PC-3 (cell line): ENCODE data around the gene ADPRHL1. TPM values are rescaled to one million over a fixed set of nuclear protein-coding genes. Genes with fewer than 3 reads are reported as not detected.

Experiments
- ATAC-seq: fragments of 200-7000 bp; cut with Tn5 transposase; 2 replicates; pipeline ENCODE4 v1.9.1; 2020; ENCODE audit warnings: mild to moderate bottlenecking, moderate library complexity
- BruUV-seq: library from RNA; stranded (reverse); fragments of 400-500 nt; replicated peaks from 2 replicates; lab custom pipeline; 2021; lab: Mats Ljungman, UMichigan
- CTCF ChIA-PET: fragments of 300-600 bp; sonication (Branson Sonifier 250); formaldehyde crosslinking; loops from one replicate; lab custom pipeline; 2022; ENCODE audit warnings: antibody characterized with exemption; lab: Charles Lee
- POLR2A ChIA-PET: fragments of 300-600 bp; sonication (Branson Sonifier 250); formaldehyde crosslinking; loops from one replicate; lab custom pipeline; 2022; ENCODE audit warnings: antibody characterized with exemption; ENCODE audit not compliant: unreplicated experiment; lab: Charles Lee
- DNase-seq: peaks from one replicate; pipeline ENCODE4 v3.0.0-alpha.2; 2015
- H2AFZ ChIP-seq: fragments of 300-600 bp; sonication (generic); 2 replicates; pipeline ENCODE4 v1.6.0; 2016; ENCODE audit warnings: antibody characterized with exemption, low read length
- H3F3A ChIP-seq: fragments of 300-600 bp; sonication (generic); one replicate; pipeline ENCODE4 v1.6.0; 2017; ENCODE audit warnings: antibody characterized with exemption, low read length, control low read depth, mild to moderate bottlenecking; ENCODE audit not compliant: unreplicated experiment
- H3K27ac ChIP-seq: fragments of 300-600 bp; sonication (generic); 2 replicates; pipeline ENCODE4 v1.5.1; 2016; ENCODE audit warnings: mild to moderate bottlenecking, low read length
- H3K27me3 ChIP-seq: fragments of 300-600 bp; sonication (generic); 2 replicates; pipeline ENCODE4 v1.6.1; 2016; ENCODE audit warnings: low read length, mixed read lengths
- H3K36me3 ChIP-seq: fragments of 300-600 bp; sonication (generic); 2 replicates; pipeline ENCODE4 v1.6.1; 2016; ENCODE audit warnings: low read depth, mixed run types, low read length, mixed read lengths
- H3K4me1 ChIP-seq: fragments of 300-600 bp; sonication (generic); 2 replicates; pipeline ENCODE4 v1.5.1; 2016; ENCODE audit warnings: low read length; ENCODE audit not compliant: insufficient read depth
- H3K4me2 ChIP-seq: fragments of 300-600 bp; sonication (generic); 2 replicates; pipeline ENCODE4 v1.6.0; 2016; ENCODE audit warnings: low read length
- H3K4me3 ChIP-seq: fragments of 300-600 bp; sonication (generic); 2 replicates; pipeline ENCODE4 v1.5.1; 2016; ENCODE audit warnings: mild to moderate bottlenecking, low read length, mixed read lengths
- H3K79me2 ChIP-seq: fragments of 300-600 bp; sonication (generic); 2 replicates; pipeline ENCODE4 v1.6.1; 2017; ENCODE audit warnings: low read length, mixed read lengths
- H3K9ac ChIP-seq: fragments of 300-600 bp; sonication (generic); 2 replicates; pipeline ENCODE4 v1.6.0; 2016; ENCODE audit warnings: mild to moderate bottlenecking, low read length
- H3K9me2 ChIP-seq: fragments of 300-600 bp; sonication (generic); replicated peaks from 2 replicates; pipeline ENCODE4 v1.6.1; 2016; ENCODE audit warnings: mixed run types, low read length, mixed read lengths
- H3K9me3 ChIP-seq: fragments of 300-600 bp; sonication (generic); 2 replicates; pipeline ENCODE4 v1.6.1; 2016; ENCODE audit warnings: low read length, mixed read lengths
- H4K20me1 ChIP-seq: fragments of 300-600 bp; sonication (generic); 2 replicates; pipeline ENCODE4 v1.6.1; 2016; ENCODE audit warnings: low read length, mixed read lengths
- EZH2 ChIP-seq: fragments of 300-600 bp; sonication (generic); IDR thresholded peaks from one replicate; pipeline ENCODE4 v1.6.1; 2017; ENCODE audit warnings: antibody characterized with exemption, mild to moderate bottlenecking, low read length; ENCODE audit not compliant: unreplicated experiment
- EZH2phosphoT487 ChIP-seq: fragments of 300-600 bp; sonication (generic); IDR thresholded peaks from 2 replicates; pipeline ENCODE4 v1.6.1; 2018; ENCODE audit warnings: mild to moderate bottlenecking, antibody characterized with exemption, low read length, borderline replicate concordance
- intact Hi-C: fragments of 100-400 bp; cut with micrococcal nuclease; formaldehyde crosslinking; loops from 2 replicates; pipeline ENCODE4 v1.9.0; 2023
- total RNA-seq: library from RNA; depleted of rRNA; stranded (reverse); fragments of >200 nt; gene quantifications from 2 replicates; pipeline ENCODE4 v1.2.3, GENCODE V29; 2014
- TF ChIP-seq, protein P1 (sequence below): fragments of 300-600 bp; sonication (generic); conservative IDR thresholded peaks from 2 replicates; pipeline ENCODE4 v1.5.1; 2017; ENCODE audit warnings: antibody characterized with exemption, low read depth, mild to moderate bottlenecking, low read length

The ADPRHL1 gene
- total RNA-seq, 1 experiment from 2014 or later = 10.3 TPM

DNA sequence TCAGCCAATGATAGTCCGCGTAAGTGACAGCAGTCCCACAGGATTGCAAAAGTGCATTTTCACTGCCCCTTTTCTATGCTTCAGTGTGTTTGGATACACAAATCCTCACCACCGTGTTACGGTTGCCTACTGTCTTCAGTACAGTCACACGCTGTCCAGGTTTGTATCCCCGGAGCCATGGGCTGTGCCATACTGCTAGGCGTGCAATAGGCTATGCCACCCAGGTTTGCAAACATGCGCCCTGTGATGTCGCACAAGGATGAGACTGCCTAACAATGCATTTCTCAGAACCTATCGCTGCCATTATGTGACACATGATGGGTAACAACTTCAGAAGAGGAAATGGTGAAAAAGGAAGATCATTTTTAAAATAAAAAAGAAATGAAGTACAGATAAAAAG is 16.8 kb upstream of the ADPRHL1 start:
- Histone ChIP-seq H2AFZ (no peak overlapping the region), H3K27me3 (no peaks in the 10 kb centered on the region), H3K27ac (no peak overlapping the region), H3F3A (no peaks in the 10 kb centered on the region), H3K4me1 (no peaks in the 10 kb centered on the region), H3K4me2 (no peak overlapping the region), H3K9ac (no peak overlapping the region), H3K79me2 (no peaks in the 10 kb centered on the region), H3K36me3 (no peaks in the 10 kb centered on the region; the same call in 1 of the 2 replicates), H3K9me2 (no peaks in the 10 kb centered on the region), H3K4me3 (no peak overlapping the region), H3K9me3 (no peaks in the 10 kb centered on the region), H4K20me1 (no peaks in the 10 kb centered on the region)
- TF ChIP-seq, protein P1, sequence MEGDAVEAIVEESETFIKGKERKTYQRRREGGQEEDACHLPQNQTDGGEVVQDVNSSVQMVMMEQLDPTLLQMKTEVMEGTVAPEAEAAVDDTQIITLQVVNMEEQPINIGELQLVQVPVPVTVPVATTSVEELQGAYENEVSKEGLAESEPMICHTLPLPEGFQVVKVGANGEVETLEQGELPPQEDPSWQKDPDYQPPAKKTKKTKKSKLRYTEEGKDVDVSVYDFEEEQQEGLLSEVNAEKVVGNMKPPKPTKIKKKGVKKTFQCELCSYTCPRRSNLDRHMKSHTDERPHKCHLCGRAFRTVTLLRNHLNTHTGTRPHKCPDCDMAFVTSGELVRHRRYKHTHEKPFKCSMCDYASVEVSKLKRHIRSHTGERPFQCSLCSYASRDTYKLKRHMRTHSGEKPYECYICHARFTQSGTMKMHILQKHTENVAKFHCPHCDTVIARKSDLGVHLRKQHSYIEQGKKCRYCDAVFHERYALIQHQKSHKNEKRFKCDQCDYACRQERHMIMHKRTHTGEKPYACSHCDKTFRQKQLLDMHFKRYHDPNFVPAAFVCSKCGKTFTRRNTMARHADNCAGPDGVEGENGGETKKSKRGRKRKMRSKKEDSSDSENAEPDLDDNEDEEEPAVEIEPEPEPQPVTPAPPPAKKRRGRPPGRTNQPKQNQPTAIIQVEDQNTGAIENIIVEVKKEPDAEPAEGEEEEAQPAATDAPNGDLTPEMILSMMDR = no peak
- TF ChIP-seq EZH2 (no peak), EZH2phosphoT487 (no peak)
- POLR2A ChIA-PET = no interaction called here
- CTCF ChIA-PET = no interaction called here
- DNase-seq = no peak
- intact Hi-C loops = no loop called here
- BruUV-seq = no TSS peak
- ATAC-seq = no peak

GRCh38 chr13:113469582-113469981 is 16.3 kb upstream of the ADPRHL1 start:
- no peaks in the 10 kb centered on the region for H3F3A ChIP-seq
- intact Hi-C loops = no loop called here

More at GRCh38 chr13:113469582-113469981, 16.3 kb upstream of the ADPRHL1 start:
- Histone ChIP-seq H3K4me3 (no peak overlapping the region), H2AFZ (no peak overlapping the region), H3K27me3 (no peaks in the 10 kb centered on the region), H3K36me3 (no peaks in the 10 kb centered on the region), H3K4me1 (no peaks in the 10 kb centered on the region), H3K9ac (no peak overlapping the region), H3K9me3 (no peaks in the 10 kb centered on the region), H3K27ac (no peak overlapping the region), H3K4me2 (no peak overlapping the region), H4K20me1 (no peaks in the 10 kb centered on the region), H3K79me2 (no peaks in the 10 kb centered on the region), H3K9me2 (no peaks in the 10 kb centered on the region)
- ATAC-seq = no peak
- POLR2A ChIA-PET = no interaction called here
- no peak for DNase-seq
- CTCF ChIA-PET = no interaction called here
- no TSS peak for BruUV-seq
- TF ChIP-seq, protein P1 = no peak
- TF ChIP-seq EZH2 (no peak), EZH2phosphoT487 (no peak)
